Activated B cell treated with CpG ODN at 0.5 μM for 24 hours (primary cell): Measurements from ENCODE around the gene CD276. TPM values are rescaled to one million over a fixed set of nuclear protein-coding genes. Genes with fewer than 3 reads are reported as not detected.

Source experiments
- ATAC-seq: fragments of 200-7000 bp; cut with Tn5 transposase; one replicate; pipeline ENCODE4 v1.10.0; 2021; ENCODE audit warnings: low read depth, mild to moderate bottlenecking, moderate library complexity
- CTCF ChIA-PET: fragments of 350-600 bp; sonication (Branson Sonifier 250); formaldehyde crosslinking; loops from one replicate; lab custom pipeline; 2021; ENCODE audit warnings: antibody characterized with exemption; lab: Charles Lee
- POLR2A ChIA-PET: fragments of 350-600 bp; sonication (Branson Sonifier 250); formaldehyde crosslinking; loops from one replicate; lab custom pipeline; 2021; ENCODE audit warnings: antibody characterized with exemption; lab: Charles Lee
- DNase-seq: peaks from one replicate; pipeline ENCODE4 v3.0.0; 2022
- H3K27ac Mint-ChIP-seq: one replicate; pipeline ENCODE4 v1.8.0; 2020; ENCODE audit warnings: mixed read lengths
- H3K27me3 Mint-ChIP-seq: one replicate; pipeline ENCODE4 v1.8.0; 2021; ENCODE audit warnings: mixed read lengths
- H3K36me3 Mint-ChIP-seq: one replicate; pipeline ENCODE4 v1.8.0; 2021; ENCODE audit warnings: low read depth, mixed read lengths
- H3K4me1 Mint-ChIP-seq: one replicate; pipeline ENCODE4 v1.8.0; 2021; ENCODE audit warnings: mixed read lengths
- H3K4me3 Mint-ChIP-seq: one replicate; pipeline ENCODE4 v1.8.0; 2020; ENCODE audit warnings: mild to moderate bottlenecking, mixed read lengths
- H3K9me3 Mint-ChIP-seq: one replicate; pipeline ENCODE4 v1.8.0; 2020; ENCODE audit warnings: mixed read lengths
- intact Hi-C: fragments of 100-400 bp; cut with micrococcal nuclease; formaldehyde crosslinking; loops from one replicate; pipeline ENCODE4 v1.15.1; 2024
- total RNA-seq: library from RNA; stranded (reverse); gene quantifications from 2 replicates; pipeline ENCODE4 v1.2.3, GENCODE V29; 2022
- TF ChIP-seq, protein P1 (sequence below): fragments of 200-600 bp; IDR thresholded peaks from one replicate; pipeline ENCODE4 v1.8.0; 2022; ENCODE audit warnings: antibody characterized with exemption, mild to moderate bottlenecking

CD276 gene
- total RNA-seq, 1 donor from 2014 or later = 0.38 TPM

DNA sequence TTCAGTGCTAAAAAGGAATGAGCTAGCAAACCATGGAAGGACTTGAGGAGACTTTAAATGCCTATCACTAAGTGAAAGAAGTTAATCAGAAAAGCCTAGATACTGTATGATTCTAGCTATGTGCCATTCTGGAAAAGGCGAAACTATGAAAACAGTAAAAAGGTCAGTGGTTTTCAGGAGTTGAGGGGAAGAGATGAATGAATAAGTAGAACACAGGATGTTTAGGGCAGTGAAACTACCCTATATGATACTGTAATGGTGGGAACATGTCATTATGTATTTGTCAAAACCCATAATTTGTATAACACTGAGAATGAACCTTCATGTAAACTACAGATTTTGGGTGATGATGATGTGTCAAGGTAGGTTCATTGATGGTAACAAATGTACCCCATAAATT is 9.6 kb upstream of the CD276 start:
- H3K9me3 Mint-ChIP-seq = no peaks in the 10 kb centered on the region
- H3K4me1 Mint-ChIP-seq = no peaks in the 10 kb centered on the region
- H3K27ac Mint-ChIP-seq = no peak overlapping the region
- TF ChIP-seq, protein P1, sequence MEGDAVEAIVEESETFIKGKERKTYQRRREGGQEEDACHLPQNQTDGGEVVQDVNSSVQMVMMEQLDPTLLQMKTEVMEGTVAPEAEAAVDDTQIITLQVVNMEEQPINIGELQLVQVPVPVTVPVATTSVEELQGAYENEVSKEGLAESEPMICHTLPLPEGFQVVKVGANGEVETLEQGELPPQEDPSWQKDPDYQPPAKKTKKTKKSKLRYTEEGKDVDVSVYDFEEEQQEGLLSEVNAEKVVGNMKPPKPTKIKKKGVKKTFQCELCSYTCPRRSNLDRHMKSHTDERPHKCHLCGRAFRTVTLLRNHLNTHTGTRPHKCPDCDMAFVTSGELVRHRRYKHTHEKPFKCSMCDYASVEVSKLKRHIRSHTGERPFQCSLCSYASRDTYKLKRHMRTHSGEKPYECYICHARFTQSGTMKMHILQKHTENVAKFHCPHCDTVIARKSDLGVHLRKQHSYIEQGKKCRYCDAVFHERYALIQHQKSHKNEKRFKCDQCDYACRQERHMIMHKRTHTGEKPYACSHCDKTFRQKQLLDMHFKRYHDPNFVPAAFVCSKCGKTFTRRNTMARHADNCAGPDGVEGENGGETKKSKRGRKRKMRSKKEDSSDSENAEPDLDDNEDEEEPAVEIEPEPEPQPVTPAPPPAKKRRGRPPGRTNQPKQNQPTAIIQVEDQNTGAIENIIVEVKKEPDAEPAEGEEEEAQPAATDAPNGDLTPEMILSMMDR = no peak
- ATAC-seq (no peak), DNase-seq (no peak)
- ChIA-PET POLR2A (no interaction called here), CTCF (no interaction called here)
- H3K27me3 Mint-ChIP-seq = peaks cover 34% of the 10 kb centered on the region
- no peak overlapping the region for H3K4me3 Mint-ChIP-seq
- intact Hi-C loops = no loop called here
- no peaks in the 10 kb centered on the region for H3K36me3 Mint-ChIP-seq

DNA sequence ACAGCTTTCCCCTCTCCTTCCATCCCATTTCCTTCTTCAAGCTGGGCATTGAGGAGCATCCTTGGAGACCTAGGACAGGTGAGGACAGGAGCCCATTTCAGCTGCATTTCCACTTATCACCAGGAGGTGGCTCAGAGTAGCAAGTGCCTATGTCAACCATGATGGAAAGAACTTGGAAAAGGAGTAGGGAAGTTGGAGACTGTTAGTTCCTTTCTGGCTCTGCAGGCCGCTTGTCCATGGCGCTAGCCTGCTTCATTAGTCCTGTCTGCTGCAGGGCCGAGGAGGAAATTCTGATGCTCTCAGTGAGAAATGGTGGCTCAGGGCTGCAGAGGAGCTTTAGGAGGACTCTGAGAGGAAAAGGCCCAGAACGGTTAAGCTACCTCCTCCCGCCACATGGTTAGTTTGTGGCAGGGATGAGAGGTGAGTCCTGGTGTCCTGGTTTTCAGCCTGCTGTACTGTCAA is 7.0 kb upstream of the CD276 start:
- no peak overlapping the region for H3K27ac Mint-ChIP-seq
- CTCF ChIA-PET = interaction anchor here (0.9 to 3.2 kb wide), 9 partner anchors 9 to 112 kb away, joined by 3 to 42 read pairs (median 4); no protein-coding TSS in a partner anchor
- no peaks in the 10 kb centered on the region for H3K4me1 Mint-ChIP-seq
- no peak for DNase-seq
- H3K27me3 Mint-ChIP-seq = peaks cover 30% of the 10 kb centered on the region
- H3K4me3 Mint-ChIP-seq = no peak overlapping the region
- H3K36me3 Mint-ChIP-seq = no peaks in the 10 kb centered on the region
- intact Hi-C loops = loop anchor here (1.0 kb wide), 1 partner anchor 23 kb away; no protein-coding TSS in a partner anchor
- POLR2A ChIA-PET = no interaction called here
- no peaks in the 10 kb centered on the region for H3K9me3 Mint-ChIP-seq
- TF ChIP-seq, protein P1 = peak; percentile 36
- peak; percentile 34 for ATAC-seq

DNA sequence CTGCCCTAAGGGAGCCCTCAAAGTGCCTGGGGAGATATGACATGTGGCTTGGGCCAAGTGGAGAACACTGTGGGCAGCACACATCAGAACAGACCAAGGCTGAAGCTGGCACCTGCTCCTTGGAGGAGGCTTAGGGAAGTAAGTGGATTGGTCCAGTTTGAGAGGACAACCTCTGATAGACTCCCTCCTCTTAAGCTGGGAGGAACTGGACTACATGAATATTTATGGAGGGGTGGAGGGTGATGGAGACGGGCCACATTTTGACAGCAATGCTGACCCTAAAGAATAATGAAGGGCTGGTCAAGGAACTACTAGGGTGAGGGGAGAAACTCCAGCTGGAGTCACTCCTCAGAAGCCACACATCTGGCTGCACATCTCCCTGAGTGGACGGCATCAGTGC is 6.5 kb upstream of the CD276 start:
- TF ChIP-seq, protein P1 = no peak
- Mint-ChIP-seq H3K27me3 (peaks cover 29% of the 10 kb centered on the region), H3K4me3 (no peak overlapping the region), H3K36me3 (no peaks in the 10 kb centered on the region), H3K4me1 (no peaks in the 10 kb centered on the region), H3K27ac (no peak overlapping the region), H3K9me3 (no peaks in the 10 kb centered on the region)
- ATAC-seq (no peak), DNase-seq (no peak)
- CTCF ChIA-PET = interaction anchor here (0.7 to 3.2 kb wide), 9 partner anchors 9 to 220 kb away, joined by 3 to 42 read pairs (median 4); no protein-coding TSS in a partner anchor
- intact Hi-C loops = loop anchor here (1.0 kb wide), 1 partner anchor 23 kb away; no protein-coding TSS in a partner anchor
- POLR2A ChIA-PET = no interaction called here

DNA sequence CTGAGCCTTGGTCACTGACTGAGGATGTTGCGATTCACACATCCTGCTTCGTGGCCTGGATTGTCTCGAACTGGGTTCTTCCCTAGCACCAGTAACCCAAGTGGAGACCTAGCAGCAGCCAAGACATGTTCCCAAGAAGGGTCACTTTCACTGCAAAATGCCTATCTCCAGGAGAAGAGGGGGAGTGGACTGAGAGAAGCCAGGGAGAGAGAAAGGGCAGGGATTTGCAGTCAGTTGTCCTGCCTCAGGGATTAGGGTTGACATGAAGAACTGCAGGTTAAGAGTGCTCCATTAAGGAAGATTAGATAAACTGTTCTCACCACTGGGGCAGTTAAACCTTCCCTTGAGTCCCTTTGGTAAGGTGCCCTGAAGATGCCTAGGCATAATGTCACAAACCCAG is 5.7 kb upstream of the CD276 start:
- no peaks in the 10 kb centered on the region for H3K9me3 Mint-ChIP-seq
- TF ChIP-seq, protein P1 = no peak
- H3K4me1 Mint-ChIP-seq = peaks cover 4% of the 10 kb centered on the region
- POLR2A ChIA-PET = no interaction called here
- H3K4me3 Mint-ChIP-seq = no peak overlapping the region
- ATAC-seq (no peak), DNase-seq (no peak)
- H3K36me3 Mint-ChIP-seq = no peaks in the 10 kb centered on the region
- intact Hi-C loops = no loop called here
- H3K27ac Mint-ChIP-seq = no peak overlapping the region
- CTCF ChIA-PET = interaction anchor here (0.7 to 3.2 kb wide), 6 partner anchors 8 to 221 kb away, joined by 3 to 42 read pairs (median 5); no protein-coding TSS in a partner anchor
- H3K27me3 Mint-ChIP-seq = peaks cover 31% of the 10 kb centered on the region

DNA sequence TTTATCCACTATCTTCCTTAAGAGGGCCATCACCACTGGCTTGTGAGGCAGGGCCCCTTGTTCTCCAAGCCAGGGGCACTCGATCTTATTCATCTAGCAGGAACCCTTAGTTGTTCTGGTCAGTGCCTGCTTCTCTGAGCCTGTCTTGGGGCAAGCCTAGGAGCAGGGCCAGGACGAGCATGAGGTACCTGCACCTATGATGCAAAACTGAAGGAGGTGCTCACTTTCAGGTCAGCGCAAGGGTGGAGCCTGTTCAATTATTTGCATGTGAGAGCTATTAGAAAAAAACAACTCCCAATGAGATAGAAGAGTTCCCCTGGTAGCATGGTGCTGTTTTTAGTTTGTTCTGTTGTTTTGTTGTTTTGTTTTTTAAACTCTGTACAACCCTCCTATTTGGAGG is 5.0 kb upstream of the CD276 start:
- DNase-seq = no peak
- no peaks in the 10 kb centered on the region for H3K36me3 Mint-ChIP-seq
- no peak overlapping the region for H3K4me3 Mint-ChIP-seq
- ChIA-PET CTCF (interaction anchor here (2.9 kb wide), 1 partner anchor 26 kb away, joined by 22 read pairs; no protein-coding TSS in a partner anchor), POLR2A (no interaction called here)
- TF ChIP-seq, protein P1 = no peak
- no peak overlapping the region for H3K27ac Mint-ChIP-seq
- intact Hi-C loops = no loop called here
- ATAC-seq = no peak
- H3K9me3 Mint-ChIP-seq = no peaks in the 10 kb centered on the region
- peaks cover 8% of the 10 kb centered on the region for H3K4me1 Mint-ChIP-seq
- H3K27me3 Mint-ChIP-seq = peaks cover 31% of the 10 kb centered on the region
